K562 (cell line): Measurements from ENCODE around the gene CSTB. TPM values are rescaled to one million over a fixed set of nuclear protein-coding genes. Genes with fewer than 3 reads are reported as not detected.

ENCODE experiments used
- BRF1 ChIP-seq: IDR thresholded peaks from 3 replicates; pipeline ENCODE4 v1.6.1; 2011; ENCODE audit warnings: borderline replicate concordance, mild to moderate bottlenecking; ENCODE audit not compliant: insufficient read length; ENCODE audit errors: extremely low read depth
- CBX3 ChIP-seq, 2 experiments: IDR thresholded peaks; 1 replicate in 1 of 2; 2 replicates in 1 of 2; pipeline ENCODE4 v1.6.1; 2012; ENCODE audit warnings: inconsistent platforms in 2 of 2, low read length in 2 of 2, borderline replicate concordance in 1 of 2, control low read depth in 1 of 2
- CCAR2 ChIP-seq: fragments of 200-400 bp; formaldehyde crosslinking; IDR thresholded peaks from 2 replicates; pipeline ENCODE4 v1.6.1; 2017; ENCODE audit warnings: mild to moderate bottlenecking, low read depth, low read length
- ILF3 ChIP-seq: fragments of 450-650 bp; IDR thresholded peaks from 2 replicates; pipeline ENCODE4 v1.6.1; 2018; ENCODE audit warnings: antibody characterized with exemption, mild to moderate bottlenecking, moderate library complexity, borderline replicate concordance
- JUND ChIP-seq, 2 experiments: IDR thresholded peaks; 2 replicates in 1 of 2; 3 replicates in 1 of 2; pipeline ENCODE4 v1.6.1; 2011; ENCODE audit warnings: borderline replicate concordance in 2 of 2, low read depth in 2 of 2, low read length in 2 of 2, improper control_type of control experiment in 1 of 2, missing biosample characterization in 1 of 2, missing genetic modification characterization in 1 of 2, missing genetic modification reagents in 1 of 2
- LEF1 ChIP-seq: fragments of 450-650 bp; IDR thresholded peaks from 2 replicates; pipeline ENCODE4 v1.6.1; 2016; ENCODE audit warnings: mild to moderate bottlenecking
- NRF1 ChIP-seq, 2 experiments: fragments of 450-650 bp; IDR thresholded peaks in 1 of 2; conservative IDR thresholded peaks in 1 of 2; 2 replicates each; pipeline ENCODE4 v1.6.1; 2014; ENCODE audit warnings: mild to moderate bottlenecking in 2 of 2
- POLR2G ChIP-seq: fragments of 200-400 bp; formaldehyde crosslinking; IDR thresholded peaks from 2 replicates; pipeline ENCODE4 v1.6.1; 2017; ENCODE audit warnings: low read depth, mild to moderate bottlenecking, antibody characterized with exemption, low read length, moderate library complexity
- RAD21 ChIP-seq, 2 experiments: fragments of 250-450 bp in 1 of 2; fragments of 450-650 bp in 1 of 2; sonication (Bioruptor Pico) in 1 of 2; formaldehyde crosslinking in 1 of 2; IDR thresholded peaks in 1 of 2; conservative IDR thresholded peaks in 1 of 2; 2 replicates each; pipeline versions ENCODE4 v1.4.0 to v1.8.0; 2020 to 2022; ENCODE audit warnings: mild to moderate bottlenecking in 2 of 2, moderate library complexity in 1 of 2
- SMAD3 ChIP-seq: fragments of 450-650 bp; formaldehyde crosslinking; conservative IDR thresholded peaks from 2 replicates; pipeline ENCODE4 v1.4.0; 2020; ENCODE audit warnings: mild to moderate bottlenecking
- TEAD2 ChIP-seq: fragments of 450-650 bp; IDR thresholded peaks from 2 replicates; pipeline ENCODE4 v1.6.1; 2016; ENCODE audit warnings: missing genetic modification characterization, control low read depth, missing compliant biosample characterization
- ZNF41 ChIP-seq: fragments of 250-450 bp; sonication (Bioruptor Pico); conservative IDR thresholded peaks from 2 replicates; pipeline ENCODE4 v1.4.0; 2020; ENCODE audit warnings: mild to moderate bottlenecking
- ZNF431 ChIP-seq: sonication (generic); formaldehyde crosslinking; IDR thresholded peaks from 2 replicates; pipeline ENCODE4 v1.8.0; 2022; ENCODE audit warnings: mild to moderate bottlenecking, missing genetic modification reagents
- ZNF445 ChIP-seq: fragments of 250-450 bp; sonication (Bioruptor Pico); IDR thresholded peaks from 2 replicates; pipeline ENCODE4 v1.4.0; 2020; ENCODE audit warnings: low read depth, mild to moderate bottlenecking, moderate library complexity
- ZNF740 ChIP-seq, 3 experiments: fragments of 200-800 bp in 1 of 3; sonication (Bioruptor generic) in 1 of 3; sonication (generic) in 1 of 3; formaldehyde crosslinking in 1 of 3; IDR thresholded peaks; 2 replicates each; pipeline versions ENCODE4 v1.6.1 to v1.8.0; 2016 to 2022; ENCODE audit warnings: mild to moderate bottlenecking in 2 of 3, missing compliant biosample characterization in 2 of 3, missing genetic modification characterization in 2 of 3, missing genetic modification reagents in 1 of 3
- polyA plus RNA-seq, 8 experiments: library from polyadenylated mRNA; depleted of rRNA in 4 of 8; stranded (reverse) in 5 of 8; unstranded in 3 of 8; fragments of >200 nt; fragmentation: Nextera tagmentation in 2 of 8; fragmentation: Illumina TruSeq in 1 of 8; extraction: Ambion mirVana in 2 of 8; extraction: Trizol in 1 of 8; gene quantifications; 2 replicates each; pipeline versions ENCODE4 v1.2.1 to v1.2.3, GENCODE V29; 2011 to 2014; ENCODE audit warnings: inconsistent platforms in 1 of 8, missing spikeins in 1 of 8
- total RNA-seq, 7 experiments: library from RNA; depleted of rRNA in 6 of 7; stranded (reverse); fragments of >200 nt in 6 of 7; fragmentation: Illumina TruSeq in 2 of 7; extraction: Trizol in 2 of 7; gene quantifications; 2 replicates each; pipeline versions ENCODE4 v1.2.1 to v1.2.3, GENCODE V29; 2011 to 2021; ENCODE audit warnings: low replicate concordance in 1 of 7
- TF ChIP-seq, protein P1 (sequence below): fragments of 150-350 bp; IDR thresholded peaks from 2 replicates; pipeline ENCODE4 v1.6.1; 2014; ENCODE audit warnings: low read depth, mild to moderate bottlenecking, low read length, borderline replicate concordance
- TF ChIP-seq, protein P2 (sequence below): fragments of 450-650 bp; formaldehyde crosslinking; IDR thresholded peaks from 2 replicates; pipeline ENCODE4 v1.4.0; 2020; ENCODE audit warnings: mild to moderate bottlenecking, mixed read lengths

CSTB gene
- total and polyA plus RNA-seq, 9 of the 15 experiments (the other 6 are each of a cell fraction or from before 2014, with no cell fraction given) = 12.4 to 65.0 (median 31.7) TPM

DNA sequence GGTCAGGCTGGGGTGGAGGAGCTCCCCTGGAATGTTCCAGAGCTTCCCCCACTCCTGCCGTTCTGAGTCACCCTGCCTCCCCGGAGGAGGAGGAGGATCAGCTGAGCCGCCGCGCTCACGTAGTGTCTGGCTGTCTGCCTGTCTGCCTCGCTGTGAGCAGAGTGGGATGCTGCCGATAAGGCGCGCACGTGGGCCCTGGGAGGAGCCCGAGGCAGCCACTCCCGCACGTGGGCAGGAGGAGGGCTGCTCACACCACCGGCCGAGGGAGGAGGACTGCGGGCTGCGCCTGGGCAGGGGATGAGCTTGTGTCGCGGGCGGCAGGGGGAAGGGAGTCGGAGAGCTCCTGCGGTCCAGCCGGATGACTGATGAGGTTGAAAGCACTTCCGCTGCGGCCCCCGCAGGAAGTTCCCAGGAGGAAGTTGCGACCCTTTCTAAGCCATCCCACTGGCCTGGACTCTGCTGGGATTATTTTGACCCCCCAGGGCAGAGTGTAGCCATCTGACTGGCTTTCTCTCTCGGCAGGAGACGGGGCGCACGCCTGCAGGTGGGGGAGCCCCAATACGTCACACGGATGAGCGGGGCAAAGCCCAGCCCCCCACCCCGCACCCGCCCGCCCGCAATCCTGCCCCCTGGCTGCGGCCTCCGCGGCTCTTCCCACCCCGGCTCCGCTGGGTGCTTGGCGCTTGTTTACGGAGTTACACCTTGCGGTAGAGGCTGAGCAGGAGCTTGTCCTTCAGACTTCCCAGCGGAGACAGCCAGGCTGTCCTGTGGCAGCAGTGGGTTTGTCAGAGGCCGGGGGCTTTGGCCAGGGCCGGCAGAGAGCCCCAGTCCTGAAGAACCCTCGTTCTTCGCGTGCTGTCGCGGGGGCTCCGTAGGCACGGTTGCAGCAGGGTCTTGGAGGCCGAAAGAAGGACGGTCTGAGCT is 47.4 kb downstream of the CSTB start (continued):
- TF ChIP-seq RAD21 (CRISPR knock-in tag; conservative IDR thresholded peaks at IDR 0.05 in 1 of 2, IDR thresholded peaks at IDR 0.05 in 1 of 2) (peak in 1 of 2 experiments; percentile 51; a peak in 2 of 4 replicates), SMAD3 (CRISPR knock-in tag) (peak; percentile 66), CBX3 (IDR thresholded peaks at IDR 0.05; ENCODE audit: borderline replicate concordance in 1 of 2, low read length in 2 of 2) (peak in 1 of 2 experiments; percentile 92; a peak in 1 of 3 replicates), JUND (IDR thresholded peaks at IDR 0.05; ENCODE audit: borderline replicate concordance, low read depth, low read length) (peak; percentile 97), JUND (tag; IDR thresholded peaks at IDR 0.05; ENCODE audit: borderline replicate concordance, low read depth, low read length) (peak; percentile 97; the same call in 2 of the 3 replicates), CCAR2 (no peak), BRF1 (no peak), NRF1 (conservative IDR thresholded peaks at IDR 0.05 in 1 of 2, IDR thresholded peaks at IDR 0.05 in 1 of 2) (peak; percentile 86 to 90), ZNF41 (CRISPR knock-in tag) (0 out of 2 replicates have a peak, but pooled peaks have one; percentile 1), TEAD2 (tag) (peak; percentile 89), ZNF445 (CRISPR knock-in tag) (no peak), POLR2G (peak; percentile 85), ILF3 (no peak), LEF1 (peak; percentile 99), ZNF431 (no peak), ZNF740 (CRISPR knock-in tag; IDR thresholded peaks at IDR 0.05) (peak; percentile 38; the same call in 1 of the 2 replicates), ZNF740 (tag; IDR thresholded peaks at IDR 0.05) (no peak)
- TF ChIP-seq, protein P1, sequence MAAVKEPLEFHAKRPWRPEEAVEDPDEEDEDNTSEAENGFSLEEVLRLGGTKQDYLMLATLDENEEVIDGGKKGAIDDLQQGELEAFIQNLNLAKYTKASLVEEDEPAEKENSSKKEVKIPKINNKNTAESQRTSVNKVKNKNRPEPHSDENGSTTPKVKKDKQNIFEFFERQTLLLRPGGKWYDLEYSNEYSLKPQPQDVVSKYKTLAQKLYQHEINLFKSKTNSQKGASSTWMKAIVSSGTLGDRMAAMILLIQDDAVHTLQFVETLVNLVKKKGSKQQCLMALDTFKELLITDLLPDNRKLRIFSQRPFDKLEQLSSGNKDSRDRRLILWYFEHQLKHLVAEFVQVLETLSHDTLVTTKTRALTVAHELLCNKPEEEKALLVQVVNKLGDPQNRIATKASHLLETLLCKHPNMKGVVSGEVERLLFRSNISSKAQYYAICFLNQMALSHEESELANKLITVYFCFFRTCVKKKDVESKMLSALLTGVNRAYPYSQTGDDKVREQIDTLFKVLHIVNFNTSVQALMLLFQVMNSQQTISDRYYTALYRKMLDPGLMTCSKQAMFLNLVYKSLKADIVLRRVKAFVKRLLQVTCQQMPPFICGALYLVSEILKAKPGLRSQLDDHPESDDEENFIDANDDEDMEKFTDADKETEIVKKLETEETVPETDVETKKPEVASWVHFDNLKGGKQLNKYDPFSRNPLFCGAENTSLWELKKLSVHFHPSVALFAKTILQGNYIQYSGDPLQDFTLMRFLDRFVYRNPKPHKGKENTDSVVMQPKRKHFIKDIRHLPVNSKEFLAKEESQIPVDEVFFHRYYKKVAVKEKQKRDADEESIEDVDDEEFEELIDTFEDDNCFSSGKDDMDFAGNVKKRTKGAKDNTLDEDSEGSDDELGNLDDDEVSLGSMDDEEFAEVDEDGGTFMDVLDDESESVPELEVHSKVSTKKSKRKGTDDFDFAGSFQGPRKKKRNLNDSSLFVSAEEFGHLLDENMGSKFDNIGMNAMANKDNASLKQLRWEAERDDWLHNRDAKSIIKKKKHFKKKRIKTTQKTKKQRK = no peak
- TF ChIP-seq, protein P2, sequence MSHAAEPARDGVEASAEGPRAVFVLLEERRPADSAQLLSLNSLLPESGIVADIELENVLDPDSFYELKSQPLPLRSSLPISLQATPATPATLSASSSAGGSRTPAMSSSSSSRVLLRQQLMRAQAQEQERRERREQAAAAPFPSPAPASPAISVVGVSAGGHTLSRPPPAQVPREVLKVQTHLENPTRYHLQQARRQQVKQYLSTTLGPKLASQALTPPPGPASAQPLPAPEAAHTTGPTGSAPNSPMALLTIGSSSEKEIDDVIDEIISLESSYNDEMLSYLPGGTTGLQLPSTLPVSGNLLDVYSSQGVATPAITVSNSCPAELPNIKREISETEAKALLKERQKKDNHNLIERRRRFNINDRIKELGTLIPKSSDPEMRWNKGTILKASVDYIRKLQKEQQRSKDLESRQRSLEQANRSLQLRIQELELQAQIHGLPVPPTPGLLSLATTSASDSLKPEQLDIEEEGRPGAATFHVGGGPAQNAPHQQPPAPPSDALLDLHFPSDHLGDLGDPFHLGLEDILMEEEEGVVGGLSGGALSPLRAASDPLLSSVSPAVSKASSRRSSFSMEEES (CRISPR knock-in tag) = no peak
